K562 (cell line): ENCODE measurements around the gene PHF20. TPM values are rescaled to one million over a fixed set of nuclear protein-coding genes. Genes with fewer than 3 reads are reported as not detected.

Experiments used
- polyA plus RNA-seq, 8 experiments: library from polyadenylated mRNA; depleted of rRNA in 4 of 8; stranded (reverse) in 5 of 8; unstranded in 3 of 8; fragments of >200 nt; fragmentation: Nextera tagmentation in 2 of 8; fragmentation: Illumina TruSeq in 1 of 8; extraction: Ambion mirVana in 2 of 8; extraction: Trizol in 1 of 8; gene quantifications; 2 replicates each; pipeline versions ENCODE4 v1.2.1 to v1.2.3, GENCODE V29; 2011 to 2014; ENCODE audit warnings: inconsistent platforms in 1 of 8, missing spikeins in 1 of 8
- small RNA-seq: library from RNA; depleted of rRNA; stranded (forward); fragments of <200 nt; gene quantifications from one replicate; pipeline ENCODE3, GENCODE V24; 2014
- total RNA-seq, 7 experiments: library from RNA; depleted of rRNA in 6 of 7; stranded (reverse); fragments of >200 nt in 6 of 7; fragmentation: Illumina TruSeq in 2 of 7; extraction: Trizol in 2 of 7; gene quantifications; 2 replicates each; pipeline versions ENCODE4 v1.2.1 to v1.2.3, GENCODE V29; 2011 to 2021; ENCODE audit warnings: low replicate concordance in 1 of 7

PHF20 gene
- total and polyA plus RNA-seq, 9 of the 15 experiments (the other 6 are each of a cell fraction or from before 2014, with no cell fraction given) = 49.9 to 196 (median 70.7) TPM

Small RNA genes within 50 kb of the gene (small RNA-seq; reads per million reads assigned to genes)
- gene COX7BP2 (not detected), gene HIGD1AP16 (not detected), gene RF00019 (not detected), gene RF00026 (not detected), gene RNU4-40P (not detected), gene RNU6-937P (not detected)

Other genes with a start within 250 kb of the PHF20 start
Only the 7 nearest of the 10 such genes appear.
- 5.3 and 6.4 TPM in 2 replicates for gene SPAG4, start 156.2 kb upstream of the PHF20 start, total RNA-seq (2014; rRNA removed)
- 2.0 and 2.8 TPM in 2 replicates for gene SPAG4, start 156.2 kb upstream of the PHF20 start, total RNA-seq (2014; rRNA removed; fragmentation: Illumina TruSeq; extraction: Trizol)
- 1.5 and 3.4 TPM in 2 replicates for gene SPAG4, start 156.2 kb upstream of the PHF20 start, total RNA-seq (2015; rRNA removed; fragmentation: Illumina TruSeq; extraction: Trizol)
- 7.2 and 9.6 TPM in 2 replicates for gene SPAG4, start 156.2 kb upstream of the PHF20 start, total RNA-seq (2021)
- gene SPAG4, start 156.2 kb upstream of the PHF20 start, polyA plus RNA-seq (2011; rRNA removed) = 11.4 and 12.2 TPM in 2 replicates
- gene SPAG4, start 156.2 kb upstream of the PHF20 start, polyA plus RNA-seq (2014; fragmentation: Illumina TruSeq; extraction: Trizol) = 3.0 and 3.6 TPM in 2 replicates
- gene SPAG4, start 156.2 kb upstream of the PHF20 start, polyA plus RNA-seq (2014; fragmentation: Nextera tagmentation; extraction: Ambion mirVana) = 1 to 10 TPM; 1.6 to 4.6 TPM
- 6.8 and 8.4 TPM in 2 replicates for gene SPAG4, start 156.2 kb upstream of the PHF20 start, polyA plus RNA-seq (2014; rRNA removed)
- gene CPNE1, start 107.1 kb upstream of the PHF20 start, total RNA-seq (2014; rRNA removed) = 54.4 and 83.8 TPM in 2 replicates
- 39.7 and 42.2 TPM in 2 replicates for gene CPNE1, start 107.1 kb upstream of the PHF20 start, total RNA-seq (2014; rRNA removed; fragmentation: Illumina TruSeq; extraction: Trizol)
- 41.9 and 42.1 TPM in 2 replicates for gene CPNE1, start 107.1 kb upstream of the PHF20 start, total RNA-seq (2015; rRNA removed; fragmentation: Illumina TruSeq; extraction: Trizol)
- 102 and 105 TPM in 2 replicates for gene CPNE1, start 107.1 kb upstream of the PHF20 start, total RNA-seq (2021)
- 72.9 and 80.0 TPM in 2 replicates for gene CPNE1, start 107.1 kb upstream of the PHF20 start, polyA plus RNA-seq (2011; rRNA removed)
- gene CPNE1, start 107.1 kb upstream of the PHF20 start, polyA plus RNA-seq (2014; fragmentation: Illumina TruSeq; extraction: Trizol) = 68.6 and 69.8 TPM in 2 replicates
- 10 to 100 TPM; 45.5 to 56.0 TPM for gene CPNE1, start 107.1 kb upstream of the PHF20 start, polyA plus RNA-seq (2014; fragmentation: Nextera tagmentation; extraction: Ambion mirVana)
- gene CPNE1, start 107.1 kb upstream of the PHF20 start, polyA plus RNA-seq (2014; rRNA removed) = 56.0 and 65.2 TPM in 2 replicates
- gene RBM12, start 107.1 kb upstream of the PHF20 start, total RNA-seq (2014; rRNA removed) = 33.9 and 40.8 TPM in 2 replicates
- gene RBM12, start 107.1 kb upstream of the PHF20 start, total RNA-seq (2014; rRNA removed; fragmentation: Illumina TruSeq; extraction: Trizol) = 73.3 and 78.7 TPM in 2 replicates
- gene RBM12, start 107.1 kb upstream of the PHF20 start, total RNA-seq (2015; rRNA removed; fragmentation: Illumina TruSeq; extraction: Trizol) = 76.5 and 76.8 TPM in 2 replicates
- gene RBM12, start 107.1 kb upstream of the PHF20 start, total RNA-seq (2021) = 120 TPM in 2 replicates
- gene RBM12, start 107.1 kb upstream of the PHF20 start, polyA plus RNA-seq (2011; rRNA removed) = 123 and 144 TPM in 2 replicates
- 133 and 162 TPM in 2 replicates for gene RBM12, start 107.1 kb upstream of the PHF20 start, polyA plus RNA-seq (2014; fragmentation: Illumina TruSeq; extraction: Trizol)
- gene RBM12, start 107.1 kb upstream of the PHF20 start, polyA plus RNA-seq (2014; fragmentation: Nextera tagmentation; extraction: Ambion mirVana) = 1 to 10 TPM; 5.0 to 10.0 TPM
- gene RBM12, start 107.1 kb upstream of the PHF20 start, polyA plus RNA-seq (2014; rRNA removed) = 49.1 and 57.9 TPM in 2 replicates
- 45.0 and 59.4 TPM in 2 replicates for gene NFS1, start 72.7 kb upstream of the PHF20 start, total RNA-seq (2014; rRNA removed)
- 41.0 and 41.8 TPM in 2 replicates for gene NFS1, start 72.7 kb upstream of the PHF20 start, total RNA-seq (2014; rRNA removed; fragmentation: Illumina TruSeq; extraction: Trizol)
- 34.1 and 34.7 TPM in 2 replicates for gene NFS1, start 72.7 kb upstream of the PHF20 start, total RNA-seq (2015; rRNA removed; fragmentation: Illumina TruSeq; extraction: Trizol)
- 47.1 and 52.5 TPM in 2 replicates for gene NFS1, start 72.7 kb upstream of the PHF20 start, total RNA-seq (2021)
- gene NFS1, start 72.7 kb upstream of the PHF20 start, polyA plus RNA-seq (2011; rRNA removed) = 72.2 and 76.3 TPM in 2 replicates
- gene NFS1, start 72.7 kb upstream of the PHF20 start, polyA plus RNA-seq (2014; fragmentation: Illumina TruSeq; extraction: Trizol) = 48.0 and 51.9 TPM in 2 replicates
- 10 to 100 TPM; 11.5 to 13.9 TPM for gene NFS1, start 72.7 kb upstream of the PHF20 start, polyA plus RNA-seq (2014; fragmentation: Nextera tagmentation; extraction: Ambion mirVana)
- gene NFS1, start 72.7 kb upstream of the PHF20 start, polyA plus RNA-seq (2014; rRNA removed) = 84.8 and 94.6 TPM in 2 replicates
- gene ROMO1, start 72.6 kb upstream of the PHF20 start, total RNA-seq (2014; rRNA removed) = 422 and 571 TPM in 2 replicates
- 46.5 and 50.1 TPM in 2 replicates for gene ROMO1, start 72.6 kb upstream of the PHF20 start, total RNA-seq (2014; rRNA removed; fragmentation: Illumina TruSeq; extraction: Trizol)
- gene ROMO1, start 72.6 kb upstream of the PHF20 start, total RNA-seq (2015; rRNA removed; fragmentation: Illumina TruSeq; extraction: Trizol) = 137 and 139 TPM in 2 replicates
- gene ROMO1, start 72.6 kb upstream of the PHF20 start, total RNA-seq (2021) = 217 and 226 TPM in 2 replicates
- gene ROMO1, start 72.6 kb upstream of the PHF20 start, polyA plus RNA-seq (2011; rRNA removed) = 179 and 193 TPM in 2 replicates
- gene ROMO1, start 72.6 kb upstream of the PHF20 start, polyA plus RNA-seq (2014; fragmentation: Illumina TruSeq; extraction: Trizol) = 31.8 and 117 TPM in 2 replicates
- 100 to 1,000 TPM; 635 to 741 TPM for gene ROMO1, start 72.6 kb upstream of the PHF20 start, polyA plus RNA-seq (2014; fragmentation: Nextera tagmentation; extraction: Ambion mirVana)
- gene ROMO1, start 72.6 kb upstream of the PHF20 start, polyA plus RNA-seq (2014; rRNA removed) = 433 and 559 TPM in 2 replicates
- 241 and 314 TPM in 2 replicates for gene RBM39, start 29.8 kb upstream of the PHF20 start, total RNA-seq (2014; rRNA removed)
- gene RBM39, start 29.8 kb upstream of the PHF20 start, total RNA-seq (2014; rRNA removed; fragmentation: Illumina TruSeq; extraction: Trizol) = 305 and 330 TPM in 2 replicates
- 297 and 319 TPM in 2 replicates for gene RBM39, start 29.8 kb upstream of the PHF20 start, total RNA-seq (2015; rRNA removed; fragmentation: Illumina TruSeq; extraction: Trizol)
- 241 and 250 TPM in 2 replicates for gene RBM39, start 29.8 kb upstream of the PHF20 start, total RNA-seq (2021)
- gene RBM39, start 29.8 kb upstream of the PHF20 start, polyA plus RNA-seq (2011; rRNA removed) = 187 and 191 TPM in 2 replicates
- 213 and 218 TPM in 2 replicates for gene RBM39, start 29.8 kb upstream of the PHF20 start, polyA plus RNA-seq (2014; fragmentation: Illumina TruSeq; extraction: Trizol)
- gene RBM39, start 29.8 kb upstream of the PHF20 start, polyA plus RNA-seq (2014; fragmentation: Nextera tagmentation; extraction: Ambion mirVana) = 100 to 1,000 TPM; 143 to 198 TPM
- gene RBM39, start 29.8 kb upstream of the PHF20 start, polyA plus RNA-seq (2014; rRNA removed) = 212 and 228 TPM in 2 replicates
- gene SCAND1, start 182.5 kb downstream of the PHF20 start, total RNA-seq (2014; rRNA removed) = 94.0 and 111 TPM in 2 replicates
- gene SCAND1, start 182.5 kb downstream of the PHF20 start, total RNA-seq (2014; rRNA removed; fragmentation: Illumina TruSeq; extraction: Trizol) = 0.47 TPM in 1 of 2 replicates, not detected in the other
- 17.0 and 20.2 TPM in 2 replicates for gene SCAND1, start 182.5 kb downstream of the PHF20 start, total RNA-seq (2015; rRNA removed; fragmentation: Illumina TruSeq; extraction: Trizol)
- 74.2 and 80.8 TPM in 2 replicates for gene SCAND1, start 182.5 kb downstream of the PHF20 start, total RNA-seq (2021)
- gene SCAND1, start 182.5 kb downstream of the PHF20 start, polyA plus RNA-seq (2011; rRNA removed) = 5.8 and 7.5 TPM in 2 replicates
- gene SCAND1, start 182.5 kb downstream of the PHF20 start, polyA plus RNA-seq (2014; fragmentation: Illumina TruSeq; extraction: Trizol) = 1.2 and 13.9 TPM in 2 replicates
- gene SCAND1, start 182.5 kb downstream of the PHF20 start, polyA plus RNA-seq (2014; fragmentation: Nextera tagmentation; extraction: Ambion mirVana) = under 1 TPM; 0.08 to 0.11 TPM
- gene SCAND1, start 182.5 kb downstream of the PHF20 start, polyA plus RNA-seq (2014; rRNA removed) = 46.5 and 51.2 TPM in 2 replicates